ENCODE results near the gene TMEM244. TPM values are rescaled to one million over a fixed set of nuclear protein-coding genes. Genes with fewer than 3 reads are reported as not detected.

The TMEM244 gene
- total and polyA plus RNA-seq, 9 of the 15 experiments (the other 6 are each of a cell fraction or from before 2014, with no cell fraction given): not detected

DNA sequence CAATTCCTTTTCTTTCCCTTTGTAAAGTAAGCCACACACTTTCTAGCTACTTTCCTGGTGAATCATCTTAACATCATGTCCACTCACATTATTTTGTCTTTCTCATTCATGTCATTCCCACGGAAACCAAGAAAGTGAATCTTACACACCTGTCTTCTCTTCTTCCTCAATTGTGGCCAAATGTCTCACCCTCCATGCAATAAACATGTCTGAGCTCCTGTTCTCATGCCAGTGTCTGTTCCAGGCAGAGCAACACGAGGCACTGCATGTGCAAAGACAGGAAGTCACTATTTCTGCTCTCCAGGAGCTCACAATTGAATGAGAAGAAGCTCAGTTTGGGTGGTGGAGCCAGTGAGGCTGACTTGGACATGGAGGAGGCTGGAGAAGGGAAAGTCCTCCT, 29.0 kb upstream of the TMEM244 start (continued):
- TF ChIP-seq, protein P1, sequence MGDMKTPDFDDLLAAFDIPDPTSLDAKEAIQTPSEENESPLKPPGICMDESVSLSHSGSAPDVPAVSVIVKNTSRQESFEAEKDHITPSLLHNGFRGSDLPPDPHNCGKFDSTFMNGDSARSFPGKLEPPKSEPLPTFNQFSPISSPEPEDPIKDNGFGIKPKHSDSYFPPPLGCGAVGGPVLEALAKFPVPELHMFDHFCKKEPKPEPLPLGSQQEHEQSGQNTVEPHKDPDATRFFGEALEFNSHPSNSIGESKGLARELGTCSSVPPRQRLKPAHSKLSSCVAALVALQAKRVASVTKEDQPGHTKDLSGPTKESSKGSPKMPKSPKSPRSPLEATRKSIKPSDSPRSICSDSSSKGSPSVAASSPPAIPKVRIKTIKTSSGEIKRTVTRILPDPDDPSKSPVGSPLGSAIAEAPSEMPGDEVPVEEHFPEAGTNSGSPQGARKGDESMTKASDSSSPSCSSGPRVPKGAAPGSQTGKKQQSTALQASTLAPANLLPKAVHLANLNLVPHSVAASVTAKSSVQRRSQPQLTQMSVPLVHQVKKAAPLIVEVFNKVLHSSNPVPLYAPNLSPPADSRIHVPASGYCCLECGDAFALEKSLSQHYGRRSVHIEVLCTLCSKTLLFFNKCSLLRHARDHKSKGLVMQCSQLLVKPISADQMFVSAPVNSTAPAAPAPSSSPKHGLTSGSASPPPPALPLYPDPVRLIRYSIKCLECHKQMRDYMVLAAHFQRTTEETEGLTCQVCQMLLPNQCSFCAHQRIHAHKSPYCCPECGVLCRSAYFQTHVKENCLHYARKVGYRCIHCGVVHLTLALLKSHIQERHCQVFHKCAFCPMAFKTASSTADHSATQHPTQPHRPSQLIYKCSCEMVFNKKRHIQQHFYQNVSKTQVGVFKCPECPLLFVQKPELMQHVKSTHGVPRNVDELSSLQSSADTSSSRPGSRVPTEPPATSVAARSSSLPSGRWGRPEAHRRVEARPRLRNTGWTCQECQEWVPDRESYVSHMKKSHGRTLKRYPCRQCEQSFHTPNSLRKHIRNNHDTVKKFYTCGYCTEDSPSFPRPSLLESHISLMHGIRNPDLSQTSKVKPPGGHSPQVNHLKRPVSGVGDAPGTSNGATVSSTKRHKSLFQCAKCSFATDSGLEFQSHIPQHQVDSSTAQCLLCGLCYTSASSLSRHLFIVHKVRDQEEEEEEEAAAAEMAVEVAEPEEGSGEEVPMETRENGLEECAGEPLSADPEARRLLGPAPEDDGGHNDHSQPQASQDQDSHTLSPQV (IDR thresholded peaks at IDR 0.05): peak; percentile 47; the same call in 1 of the 2 replicates
- TF ChIP-seq, protein P2, sequence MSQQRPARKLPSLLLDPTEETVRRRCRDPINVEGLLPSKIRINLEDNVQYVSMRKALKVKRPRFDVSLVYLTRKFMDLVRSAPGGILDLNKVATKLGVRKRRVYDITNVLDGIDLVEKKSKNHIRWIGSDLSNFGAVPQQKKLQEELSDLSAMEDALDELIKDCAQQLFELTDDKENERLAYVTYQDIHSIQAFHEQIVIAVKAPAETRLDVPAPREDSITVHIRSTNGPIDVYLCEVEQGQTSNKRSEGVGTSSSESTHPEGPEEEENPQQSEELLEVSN (IDR thresholded peaks at IDR 0.05; ENCODE audit: borderline replicate concordance in 1 of 2, extremely low read depth in 1 of 2, insufficient read depth in 1 of 2, insufficient read length in 1 of 2, low read depth in 1 of 2, low read length in 1 of 2, poor library complexity in 1 of 2, severe bottlenecking in 1 of 2): peak in 1 of 2 experiments; percentile 10
- TF ChIP-seq MED1 (CRISPR knock-in tag; IDR thresholded peaks at IDR 0.05; ENCODE audit: borderline replicate concordance): no peak
- no peak for TF ChIP-seq ETV1 (tag; conservative IDR thresholded peaks at IDR 0.05; ENCODE audit: low read depth)
- TF ChIP-seq DMBX1 (CRISPR knock-in tag; IDR thresholded peaks at IDR 0.05; ENCODE audit: borderline replicate concordance): peak; percentile 70; the same call in 1 of the 2 replicates
- TF ChIP-seq, protein P3, sequence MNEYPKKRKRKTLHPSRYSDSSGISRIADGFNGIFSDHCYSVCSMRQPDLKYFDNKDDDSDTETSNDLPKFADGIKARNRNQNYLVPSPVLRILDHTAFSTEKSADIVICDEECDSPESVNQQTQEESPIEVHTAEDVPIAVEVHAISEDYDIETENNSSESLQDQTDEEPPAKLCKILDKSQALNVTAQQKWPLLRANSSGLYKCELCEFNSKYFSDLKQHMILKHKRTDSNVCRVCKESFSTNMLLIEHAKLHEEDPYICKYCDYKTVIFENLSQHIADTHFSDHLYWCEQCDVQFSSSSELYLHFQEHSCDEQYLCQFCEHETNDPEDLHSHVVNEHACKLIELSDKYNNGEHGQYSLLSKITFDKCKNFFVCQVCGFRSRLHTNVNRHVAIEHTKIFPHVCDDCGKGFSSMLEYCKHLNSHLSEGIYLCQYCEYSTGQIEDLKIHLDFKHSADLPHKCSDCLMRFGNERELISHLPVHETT (CRISPR knock-in tag; conservative IDR thresholded peaks at IDR 0.05 in 1 of 2, IDR thresholded peaks at IDR 0.05 in 1 of 2): no peak
- TF ChIP-seq ZNF780A (CRISPR knock-in tag; IDR thresholded peaks at IDR 0.05): no peak
- 0 out of 2 replicates have a peak, but pooled peaks have one; percentile 9 for TF ChIP-seq CXXC5 (CRISPR knock-in tag; IDR thresholded peaks at IDR 0.05)
- TF ChIP-seq, protein P4, sequence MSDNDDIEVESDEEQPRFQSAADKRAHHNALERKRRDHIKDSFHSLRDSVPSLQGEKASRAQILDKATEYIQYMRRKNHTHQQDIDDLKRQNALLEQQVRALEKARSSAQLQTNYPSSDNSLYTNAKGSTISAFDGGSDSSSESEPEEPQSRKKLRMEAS (CRISPR knock-in tag; IDR thresholded peaks at IDR 0.05): peak; percentile 39; the same call in 1 of the 2 replicates

Data from K562 (cell line).